GM10266 (cell line): ENCODE data around the gene POLE4.

Experiments used
- DNase-seq: peaks from one replicate; pipeline ENCODE4 v3.0.0; 2012; ENCODE audit errors: extremely low spot score
- CTCF ChIP-seq: IDR thresholded peaks from 2 replicates; pipeline ENCODE4 v1.5.1; 2012; ENCODE audit warnings: mild to moderate bottlenecking, low read depth; ENCODE audit not compliant: control insufficient read depth, insufficient read depth; ENCODE audit errors: missing control alignments

The POLE4 gene

DNA sequence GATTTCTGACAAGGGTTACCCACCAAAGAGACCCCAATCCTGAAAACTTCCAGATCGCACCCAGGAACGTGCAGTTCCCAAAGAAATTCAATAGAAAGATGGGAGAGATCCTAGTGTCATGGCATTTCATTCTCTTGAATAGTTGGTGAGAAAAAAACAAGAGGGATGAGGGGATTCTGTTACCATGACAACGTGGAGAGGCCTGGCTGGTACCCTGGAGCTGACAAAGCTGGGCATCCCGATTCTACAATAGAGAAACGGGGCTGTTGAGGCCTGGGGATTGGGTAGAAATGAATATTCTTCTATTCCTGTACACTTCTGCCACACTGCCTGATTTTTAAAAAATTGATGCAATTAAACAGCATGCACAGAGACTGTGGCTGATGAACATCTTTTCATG, 41.0 kb downstream of the POLE4 start:
- no peak for DNase-seq
- TF ChIP-seq CTCF: no peak

GRCh38 chr2:75002007-75002406, 43.6 kb downstream of the POLE4 start:
- no peak for DNase-seq
- TF ChIP-seq CTCF: no peak

DNA sequence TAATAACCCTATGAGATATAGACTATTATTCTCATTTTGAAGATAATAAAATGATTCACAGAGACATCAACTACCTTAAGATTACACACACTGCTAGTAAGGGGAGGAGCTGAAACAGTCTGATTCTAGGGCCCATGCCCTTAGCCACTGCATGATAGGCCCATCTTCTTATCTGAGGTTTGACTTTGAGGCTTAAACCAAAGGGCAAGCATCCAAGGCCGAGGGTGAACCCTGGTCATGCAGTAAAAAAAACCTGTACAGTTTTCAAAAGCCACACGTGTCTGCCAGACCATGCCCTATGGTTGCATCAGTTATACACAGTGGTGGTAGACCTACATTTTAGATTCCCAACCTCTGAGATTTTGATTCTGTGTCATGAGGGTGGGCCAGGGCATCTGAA, 44.8 kb downstream of the POLE4 start:
- no peak for DNase-seq
- TF ChIP-seq CTCF: no peak

- no peak for DNase-seq
- no peak for TF ChIP-seq CTCF
These were observed 45.3 kb downstream of the POLE4 start for GRCh38 chr2:75003773-75004172.

DNA sequence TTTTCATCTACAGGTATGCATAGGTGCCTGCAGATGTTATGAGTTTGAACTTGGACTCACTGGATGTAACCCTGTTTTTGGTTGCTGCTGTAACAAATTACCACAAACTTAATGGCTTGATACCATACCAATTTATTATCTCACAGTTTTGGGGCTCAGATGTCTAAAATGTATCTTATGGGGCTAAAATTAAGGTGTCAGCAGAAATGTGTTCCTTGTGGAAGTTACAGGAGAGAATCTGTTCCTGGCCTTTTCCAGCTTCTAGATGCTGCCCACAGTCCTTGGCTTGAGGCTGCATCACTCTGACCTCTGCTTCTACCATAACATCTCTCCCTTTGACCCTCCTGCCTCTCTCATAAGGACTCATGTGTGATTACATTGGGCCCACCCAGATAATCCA, 47.6 kb downstream of the POLE4 start:
- no peak for DNase-seq
- no peak for TF ChIP-seq CTCF

DNA sequence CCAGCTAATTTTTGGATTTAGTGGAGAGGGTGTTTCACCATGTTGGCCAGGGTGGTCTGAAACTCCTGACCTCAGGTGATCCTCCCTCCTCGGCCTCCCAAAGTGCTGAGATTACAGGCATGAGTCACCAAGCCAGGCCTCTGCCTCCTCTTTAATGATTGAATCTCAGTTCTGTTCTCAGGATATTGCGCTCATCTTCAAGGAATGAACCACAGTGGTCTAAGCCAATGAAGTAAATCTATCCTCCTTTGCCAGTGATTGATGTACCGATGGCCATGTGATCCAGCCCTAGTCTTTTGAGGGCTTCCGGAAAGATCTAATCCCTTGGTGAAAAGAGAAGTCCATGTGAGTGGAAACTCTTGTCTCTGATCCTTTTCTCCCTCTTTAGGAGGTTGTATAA, 48.6 kb downstream of the POLE4 start:
- no peak for TF ChIP-seq CTCF
- no peak for DNase-seq

- DNase-seq: no peak
- TF ChIP-seq CTCF: no peak
These were observed 49.4 kb downstream of the POLE4 start for GRCh38 chr2:75007819-75008218.
